IMR-90 (cell line): ENCODE results near the gene LRG1. TPM values are rescaled to one million over a fixed set of nuclear protein-coding genes. Genes with fewer than 3 reads are reported as not detected.

Source experiments
- ATAC-seq: fragments of 200-7000 bp; cut with Tn5 transposase; 2 replicates; pipeline ENCODE4 v1.9.1; 2020; ENCODE audit warnings: low read depth, mild to moderate bottlenecking, moderate library complexity
- BruUV-seq: library from RNA; stranded (reverse); fragments of 400-500 nt; replicated peaks from 2 replicates; lab custom pipeline; 2021; lab: Mats Ljungman, UMichigan
- CTCF ChIA-PET: fragments of 300-600 bp; formaldehyde crosslinking; extraction: SDS; loops from one replicate; lab custom pipeline; 2021; ENCODE audit warnings: antibody characterized with exemption; lab: Yijun Ruan, JAX
- POLR2A ChIA-PET: fragments of 300-600 bp; sonication (Branson Sonifier 250); formaldehyde crosslinking; loops from one replicate; lab custom pipeline; 2022; ENCODE audit warnings: antibody characterized with exemption; ENCODE audit not compliant: unreplicated experiment; lab: Charles Lee
- DNase-seq: peaks from one replicate; pipeline ENCODE4 v3.0.0; 2013
- H2AFZ ChIP-seq: replicated peaks from 2 replicates; pipeline ENCODE3; 2013; ENCODE audit warnings: low read length, mild to moderate bottlenecking; ENCODE audit not compliant: poor library complexity
- H2AK5ac ChIP-seq: 2 replicates; pipeline ENCODE4 v1.6.1; 2013; ENCODE audit warnings: low read depth, low read length, inconsistent platforms
- H2AK9ac ChIP-seq: replicated peaks from 2 replicates; pipeline ENCODE3; 2013; ENCODE audit warnings: mild to moderate bottlenecking, low read depth, low read length, moderate library complexity; ENCODE audit not compliant: poor library complexity
- H2BK120ac ChIP-seq: 2 replicates; pipeline ENCODE4 v1.6.1; 2013; ENCODE audit warnings: low read depth, low read length, inconsistent platforms
- H2BK15ac ChIP-seq: 3 replicates; pipeline ENCODE4 v1.6.1; 2013; ENCODE audit warnings: low read depth, low read length, inconsistent platforms
- H2BK20ac ChIP-seq: 2 replicates; pipeline ENCODE4 v1.6.1; 2013; ENCODE audit warnings: low read depth, mild to moderate bottlenecking, inconsistent platforms, low read length, moderate library complexity
- H2BK5ac ChIP-seq: 2 replicates; pipeline ENCODE4 v1.6.1; 2013; ENCODE audit warnings: mild to moderate bottlenecking, low read depth, low read length, inconsistent platforms; ENCODE audit not compliant: poor library complexity, severe bottlenecking
- H3K14ac ChIP-seq: replicated peaks from 2 replicates; pipeline ENCODE4 v1.6.1; 2013; ENCODE audit warnings: low read depth, low read length, inconsistent platforms
- H3K18ac ChIP-seq: 2 replicates; pipeline ENCODE4 v1.6.1; 2013; ENCODE audit warnings: low read depth, low read length, control low read depth
- H3K23ac ChIP-seq: 2 replicates; pipeline ENCODE4 v1.6.1; 2013; ENCODE audit warnings: low read depth, low read length, inconsistent platforms
- H3K27ac ChIP-seq: 2 replicates; pipeline ENCODE4 v1.5.1; 2013; ENCODE audit warnings: mild to moderate bottlenecking, control low read depth, low read length; ENCODE audit not compliant: insufficient read depth
- H3K27me3 ChIP-seq: 2 replicates; pipeline ENCODE4 v1.6.1; 2013; ENCODE audit warnings: low read length; ENCODE audit not compliant: control insufficient read depth, insufficient read depth
- H3K36me3 ChIP-seq: 2 replicates; pipeline ENCODE4 v1.6.1; 2013; ENCODE audit warnings: low read length, mixed read lengths; ENCODE audit not compliant: control insufficient read depth, insufficient read depth
- H3K4ac ChIP-seq: 2 replicates; pipeline ENCODE4 v1.6.1; 2013; ENCODE audit warnings: low read depth, low read length, inconsistent platforms
- H3K4me1 ChIP-seq: 2 replicates; pipeline ENCODE4 v1.6.1; 2013; ENCODE audit warnings: low read length, mixed read lengths; ENCODE audit not compliant: control insufficient read depth, insufficient read depth
- H3K4me2 ChIP-seq: 2 replicates; pipeline ENCODE4 v1.6.1; 2013; ENCODE audit warnings: low read depth, mild to moderate bottlenecking, control low read depth, low read length, moderate library complexity
- H3K4me3 ChIP-seq: 2 replicates; pipeline ENCODE4 v1.5.1; 2013; ENCODE audit warnings: low read depth, mild to moderate bottlenecking, control low read depth, low read length, moderate library complexity; ENCODE audit not compliant: insufficient read depth
- H3K56ac ChIP-seq: 2 replicates; pipeline ENCODE4 v1.6.1; 2013; ENCODE audit warnings: low read length, inconsistent platforms; ENCODE audit not compliant: insufficient read depth; ENCODE audit errors: extremely low read depth
- H3K79me1 ChIP-seq, 2 experiments: 2 replicates each; pipeline ENCODE4 v1.6.1; 2013; ENCODE audit warnings: low read length in 2 of 2, inconsistent platforms in 1 of 2, low read depth in 1 of 2
- H3K9ac ChIP-seq: 2 replicates; pipeline ENCODE4 v1.6.1; 2013; ENCODE audit warnings: low read depth, low read length, control low read depth
- H3K9me1 ChIP-seq: 2 replicates; pipeline ENCODE4 v1.6.1; 2013; ENCODE audit warnings: low read length, inconsistent platforms; ENCODE audit not compliant: insufficient read depth
- H3K9me3 ChIP-seq: 2 replicates; pipeline ENCODE4 v1.6.1; 2013; ENCODE audit warnings: low read length; ENCODE audit not compliant: control insufficient read depth, insufficient read depth
- H4K20me1 ChIP-seq: 2 replicates; pipeline ENCODE4 v1.6.1; 2013; ENCODE audit warnings: low read length, inconsistent platforms; ENCODE audit not compliant: insufficient read depth
- H4K5ac ChIP-seq: 2 replicates; pipeline ENCODE4 v1.6.1; 2013; ENCODE audit warnings: mild to moderate bottlenecking, low read depth, low read length, control low read depth
- H4K8ac ChIP-seq, 2 experiments: 2 replicates each; pipeline ENCODE4 v1.6.1; 2013; ENCODE audit warnings: low read depth in 2 of 2, low read length in 2 of 2, control low read depth in 1 of 2, inconsistent platforms in 1 of 2
- H4K91ac ChIP-seq: 2 replicates; pipeline ENCODE4 v1.6.1; 2013; ENCODE audit warnings: low read depth, low read length, inconsistent platforms; ENCODE audit not compliant: insufficient read depth
- BHLHE40 ChIP-seq: fragments of 150-350 bp; IDR thresholded peaks from 2 replicates; pipeline ENCODE4 v1.6.1; 2016; ENCODE audit warnings: mild to moderate bottlenecking, low read depth, low read length
- CEBPB ChIP-seq: IDR thresholded peaks from 2 replicates; pipeline ENCODE4 v1.6.1; 2012; ENCODE audit warnings: low read depth, low read length, improper control_type of control experiment
- CHD1 ChIP-seq: IDR thresholded peaks from 2 replicates; pipeline ENCODE4 v1.6.1; 2012; ENCODE audit warnings: low read depth, low read length, improper control_type of control experiment
- ELK1 ChIP-seq: fragments of 150-350 bp; IDR thresholded peaks from 2 replicates; pipeline ENCODE4 v1.6.1; 2016; ENCODE audit warnings: low read depth, mild to moderate bottlenecking, low read length, moderate library complexity, borderline replicate concordance
- FOS ChIP-seq: fragments of 150-350 bp; IDR thresholded peaks from 2 replicates; pipeline ENCODE4 v1.6.1; 2016; ENCODE audit warnings: low read depth, low read length
- MAFK ChIP-seq: IDR thresholded peaks from 2 replicates; pipeline ENCODE4 v1.6.1; 2012; ENCODE audit warnings: low read depth, low read length, improper control_type of control experiment
- MAZ ChIP-seq: IDR thresholded peaks from 2 replicates; pipeline ENCODE4 v1.6.1; 2012; ENCODE audit warnings: low read depth, mild to moderate bottlenecking, low read length, improper control_type of control experiment, moderate library complexity, borderline replicate concordance
- MXI1 ChIP-seq: IDR thresholded peaks from 2 replicates; pipeline ENCODE4 v1.6.1; 2012; ENCODE audit warnings: low read depth, mild to moderate bottlenecking, low read length, moderate library complexity, borderline replicate concordance
- NFE2L2 ChIP-seq: fragments of 150-350 bp; IDR thresholded peaks from 2 replicates; pipeline ENCODE4 v1.6.1; 2016; ENCODE audit warnings: low read depth, mild to moderate bottlenecking, low read length
- POLR2A ChIP-seq: IDR thresholded peaks from 2 replicates; pipeline ENCODE4 v1.6.1; 2012; ENCODE audit warnings: mild to moderate bottlenecking, low read depth, low read length
- RAD21 ChIP-seq: IDR thresholded peaks from 2 replicates; pipeline ENCODE4 v1.6.1; 2012; ENCODE audit warnings: low read length, improper control_type of control experiment
- RCOR1 ChIP-seq: IDR thresholded peaks from 2 replicates; pipeline ENCODE4 v1.6.1; 2012; ENCODE audit warnings: mild to moderate bottlenecking, low read length, improper control_type of control experiment; ENCODE audit not compliant: insufficient replicate concordance
- RFX5 ChIP-seq: IDR thresholded peaks from 2 replicates; pipeline ENCODE4 v1.8.0; 2012; ENCODE audit warnings: low read depth, mild to moderate bottlenecking, low read length, moderate library complexity
- SMC3 ChIP-seq: fragments of 150-350 bp; IDR thresholded peaks from 2 replicates; pipeline ENCODE4 v1.6.1; 2016; ENCODE audit warnings: low read depth, mild to moderate bottlenecking, antibody characterized with exemption, low read length, moderate library complexity
- USF2 ChIP-seq: fragments of 150-350 bp; IDR thresholded peaks from 2 replicates; pipeline ENCODE4 v1.6.1; 2017; ENCODE audit warnings: mild to moderate bottlenecking, antibody characterized with exemption, low read length, low read depth
- WGBS, 2 experiments: methylation state at CpG; one replicate each; pipeline versions ENCODE4 v1.1.5 to v1.1.7; 2013; ENCODE audit warnings: missing lambda C conversion rate in 2 of 2; ENCODE audit not compliant: insufficient read length in 1 of 2; ENCODE audit errors: extremely low coverage in 2 of 2; 5-methylcytosine and 5-hydroxymethylcytosine counted together
- dilution Hi-C: fragments of 300-500 bp; cut with HindIII; formaldehyde crosslinking; loops from one replicate; pipeline ENCODE4 v1.14.3; 2018; ENCODE audit warnings: low sequenced_read_pairs; ENCODE audit not compliant: unreplicated experiment
- in situ Hi-C: fragments of 300-500 bp; cut with MboI; formaldehyde crosslinking; loops from 3 replicates; pipeline ENCODE4 v1.14.3; 2019; ENCODE audit warnings: low sequenced_read_pairs, inconsistent platforms, mixed read lengths
- intact Hi-C: fragments of 100-400 bp; cut with micrococcal nuclease; formaldehyde crosslinking; loops from 2 replicates; pipeline ENCODE4 v1.10.0; 2022
- polyA plus RNA-seq, 3 experiments: library from polyadenylated mRNA; depleted of rRNA; stranded (reverse); fragments of >200 nt; gene quantifications; 2 replicates each; pipeline ENCODE4 v1.2.3, GENCODE V29; 2012; ENCODE audit warnings: low replicate concordance in 1 of 3
- total RNA-seq: library from RNA; depleted of rRNA; stranded (reverse); fragments of >200 nt; gene quantifications from 2 replicates; pipeline ENCODE4 v1.2.3, GENCODE V29; 2012

LRG1 gene
- total and polyA plus RNA-seq, 2 of the 4 experiments (the other 2 are of a cell fraction), result not detected

DNA sequence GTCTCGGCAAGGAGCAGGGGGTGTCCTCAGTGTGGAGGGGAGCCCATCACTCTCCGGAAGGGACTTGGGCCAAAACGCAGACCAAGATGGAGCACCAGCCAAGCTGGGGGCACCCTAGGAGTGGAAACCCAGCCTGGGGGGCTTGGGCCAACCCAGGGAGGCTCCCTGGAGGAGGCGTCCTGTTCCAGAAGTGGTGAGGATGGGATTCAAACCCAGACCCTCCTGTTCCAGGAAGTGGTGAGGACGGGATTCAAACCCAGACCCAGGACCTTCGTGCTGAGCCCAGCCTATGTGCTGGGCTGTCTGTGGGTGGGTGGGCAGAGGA lies 20.7 kb downstream of the LRG1 start:
- no peak overlapping the region for H2BK5ac ChIP-seq
- H3K9ac ChIP-seq, result no peak overlapping the region
- H3K4me1 ChIP-seq, result peaks cover 9% of the 10 kb centered on the region
- H2BK120ac ChIP-seq, result no peak overlapping the region
- H2AK5ac ChIP-seq, result no peak overlapping the region
- TF ChIP-seq MAZ, result no peak
- no peak for TF ChIP-seq CEBPB
- no peak for TF ChIP-seq MXI1
- TF ChIP-seq BHLHE40, result no peak
- TF ChIP-seq CHD1, result no peak
- no peak for TF ChIP-seq RFX5
- no peak for TF ChIP-seq NFE2L2
- TF ChIP-seq RAD21, result no peak
- TF ChIP-seq POLR2A, result no peak
- no peak for TF ChIP-seq USF2
- no peak for TF ChIP-seq RCOR1
- TF ChIP-seq SMC3, result no peak
- TF ChIP-seq FOS, result no peak
- TF ChIP-seq MAFK, result no peak
- no peak for TF ChIP-seq ELK1
- H4K8ac ChIP-seq, result no peak overlapping the region
- peaks cover 14% of the 10 kb centered on the region for H3K27me3 ChIP-seq
- no peak for ATAC-seq
- no peak overlapping the region for H3K4ac ChIP-seq
- H4K91ac ChIP-seq, result no peak overlapping the region
- DNase-seq, result no peak
- H3K56ac ChIP-seq, result no peak overlapping the region
- H3K9me1 ChIP-seq, result no peaks in the 10 kb centered on the region
- no peaks in the 10 kb centered on the region for H3K36me3 ChIP-seq
- no peaks in the 10 kb centered on the region for H3K9me3 ChIP-seq
- H3K27ac ChIP-seq, result no peak overlapping the region
- no TSS peak for BruUV-seq
- CTCF ChIA-PET, result no interaction called here
- no peak overlapping the region for H3K4me2 ChIP-seq
- no peak overlapping the region for H3K14ac ChIP-seq
- peak overlapping the region; percentile 72 for H2AFZ ChIP-seq
- POLR2A ChIA-PET, result no interaction called here
- in situ Hi-C loops, result no loop called here
- no peak overlapping the region for H4K5ac ChIP-seq
- H2BK15ac ChIP-seq, result no peak overlapping the region
- no peak overlapping the region for H2BK20ac ChIP-seq
- H2AK9ac ChIP-seq, result no peak overlapping the region
- no peak overlapping the region for H3K4me3 ChIP-seq
- WGBS, 2 experiments, result 89% methylated on average over 3 of the region's 6 CpGs; no CpG with 5 or more reads in 1 of the 2 experiments
- no peak overlapping the region for H3K18ac ChIP-seq
- intact Hi-C loops, result no loop called here
- no peak overlapping the region for H3K23ac ChIP-seq
- no peaks in the 10 kb centered on the region for H3K79me1 ChIP-seq
- no peaks in the 10 kb centered on the region for H4K20me1 ChIP-seq
- dilution Hi-C loops, result no loop called here
